Hepatocyte (in vitro differentiated cells): ENCODE measurements around the gene HDDC3. TPM values are rescaled to one million over a fixed set of nuclear protein-coding genes. Genes with fewer than 3 reads are reported as not detected.

Experiments used
- DNase-seq: peaks from one replicate; pipeline ENCODE4 v3.0.0-alpha.2; 2016; ENCODE audit warnings: low spot score
- H2AFZ ChIP-seq: fragments of 200-600 bp; sonication (generic); 2 replicates; pipeline ENCODE4 v1.6.0; 2016; ENCODE audit warnings: antibody characterized with exemption, mild to moderate bottlenecking
- H3K27ac ChIP-seq: fragments of 200-600 bp; sonication (generic); 2 replicates; pipeline ENCODE4 v1.5.1; 2016; ENCODE audit warnings: mild to moderate bottlenecking
- H3K27me3 ChIP-seq: fragments of 200-600 bp; sonication (generic); 2 replicates; pipeline ENCODE4 v1.6.1; 2016
- H3K36me3 ChIP-seq: fragments of 200-600 bp; sonication (generic); replicated peaks from 2 replicates; pipeline ENCODE4 v1.5.1; 2016; ENCODE audit warnings: low read depth; ENCODE audit not compliant: insufficient read depth
- H3K4me1 ChIP-seq: fragments of 200-600 bp; sonication (generic); 2 replicates; pipeline ENCODE4 v1.5.1; 2016; ENCODE audit warnings: mild to moderate bottlenecking, moderate library complexity; ENCODE audit not compliant: insufficient read depth
- H3K4me2 ChIP-seq: fragments of 200-600 bp; sonication (generic); 2 replicates; pipeline ENCODE4 v1.6.0; 2016
- H3K4me3 ChIP-seq: fragments of 200-600 bp; sonication (generic); 2 replicates; pipeline ENCODE4 v1.5.1; 2016; ENCODE audit warnings: mild to moderate bottlenecking
- H3K79me2 ChIP-seq: fragments of 200-600 bp; sonication (generic); 2 replicates; pipeline ENCODE4 v1.6.0; 2017; ENCODE audit warnings: mild to moderate bottlenecking
- H3K9me2 ChIP-seq: fragments of 200-600 bp; sonication (generic); replicated peaks from 2 replicates; pipeline ENCODE4 v1.6.0; 2017; ENCODE audit warnings: mild to moderate bottlenecking; ENCODE audit not compliant: insufficient read depth
- H3K9me3 ChIP-seq: fragments of 200-600 bp; sonication (generic); 2 replicates; pipeline ENCODE4 v1.5.1; 2016; ENCODE audit warnings: low read depth, mild to moderate bottlenecking
- H4K20me1 ChIP-seq: fragments of 200-600 bp; sonication (generic); 2 replicates; pipeline ENCODE4 v1.6.0; 2016; ENCODE audit warnings: mild to moderate bottlenecking; ENCODE audit not compliant: insufficient read depth, poor library complexity, severe bottlenecking
- EZH2 ChIP-seq: fragments of 200-600 bp; sonication (generic); IDR thresholded peaks from 2 replicates; pipeline ENCODE4 v1.6.1; 2016; ENCODE audit warnings: antibody characterized with exemption, mild to moderate bottlenecking, borderline replicate concordance
- EZH2phosphoT487 ChIP-seq: fragments of 200-600 bp; sonication (generic); IDR thresholded peaks from one replicate; pipeline ENCODE4 v1.6.1; 2018; ENCODE audit warnings: antibody characterized with exemption, mild to moderate bottlenecking, low read depth, moderate library complexity; ENCODE audit not compliant: unreplicated experiment, severe bottlenecking
- WGBS: methylation state at CpG from one replicate; pipeline ENCODE4 v1.1.6; 2016; ENCODE audit warnings: low lambda C conversion rate; ENCODE audit errors: missing lambda C conversion rate; 5-methylcytosine and 5-hydroxymethylcytosine counted together
- polyA plus RNA-seq: library from polyadenylated mRNA; unstranded; fragments of >200 nt; fragmentation: Nextera tagmentation; extraction: Ambion mirVana; gene quantifications from 2 replicates; pipeline ENCODE4 v1.2.1, GENCODE V29; 2016
- total RNA-seq: library from RNA; depleted of rRNA; stranded (reverse); fragments of >200 nt; gene quantifications from 2 replicates; pipeline ENCODE4 v1.2.3, GENCODE V29; 2014
- TF ChIP-seq, protein P1 (sequence below): fragments of 200-600 bp; sonication (generic); IDR thresholded peaks from 2 replicates; pipeline ENCODE4 v1.5.1; 2016; ENCODE audit warnings: antibody characterized with exemption, mild to moderate bottlenecking; ENCODE audit not compliant: poor library complexity

Gene HDDC3
- total and polyA plus RNA-seq, 2 experiments from 2014 or later, result 15.4 to 20.0 TPM

DNA sequence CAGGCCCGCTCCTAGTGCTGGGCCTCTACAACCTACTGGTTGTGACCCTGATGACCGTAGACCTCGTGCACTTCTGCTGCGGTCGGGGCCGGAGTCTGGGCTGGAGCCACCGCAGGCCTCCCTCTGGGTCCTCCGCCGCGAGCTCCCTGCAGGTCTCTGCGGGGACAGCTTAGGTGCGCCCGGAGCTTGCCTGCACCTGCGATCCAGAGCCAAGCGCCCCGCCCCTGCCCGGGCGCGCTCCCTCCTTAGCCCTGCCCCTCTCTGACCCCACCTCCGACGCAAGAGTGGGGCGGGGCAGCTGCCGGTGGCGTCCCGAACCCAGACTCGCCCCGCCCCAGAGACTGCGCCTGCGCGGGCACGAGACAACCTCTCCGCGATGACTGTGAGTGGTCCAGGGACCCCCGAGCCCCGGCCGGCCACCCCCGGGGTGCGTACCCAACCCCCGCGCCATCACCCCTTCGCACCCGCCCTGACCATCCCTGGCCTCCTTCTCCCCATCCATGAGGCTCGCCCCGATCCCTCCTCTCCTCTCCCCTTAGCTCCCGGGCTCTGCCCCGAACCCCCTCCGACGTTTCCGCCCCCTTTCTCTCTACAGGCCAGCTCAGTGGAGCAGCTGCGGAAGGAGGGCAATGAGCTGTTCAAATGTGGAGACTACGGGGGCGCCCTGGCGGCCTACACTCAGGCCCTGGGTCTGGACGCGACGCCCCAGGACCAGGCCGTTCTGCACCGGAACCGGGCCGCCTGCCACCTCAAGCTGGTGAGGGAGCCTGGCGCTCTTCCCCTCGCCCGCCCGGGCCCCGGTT is 2.8 kb upstream of the HDDC3 start, which contains the start of gene UNC45A:
Gene UNC45A, plus strand, starts transcription at position 337 of the 803 bp plus-strand sequence. Its CDS starts 40 bp downstream, at position 377.
- H3K4me1 ChIP-seq, result peaks cover 11% of the 10 kb centered on the region

DNA sequence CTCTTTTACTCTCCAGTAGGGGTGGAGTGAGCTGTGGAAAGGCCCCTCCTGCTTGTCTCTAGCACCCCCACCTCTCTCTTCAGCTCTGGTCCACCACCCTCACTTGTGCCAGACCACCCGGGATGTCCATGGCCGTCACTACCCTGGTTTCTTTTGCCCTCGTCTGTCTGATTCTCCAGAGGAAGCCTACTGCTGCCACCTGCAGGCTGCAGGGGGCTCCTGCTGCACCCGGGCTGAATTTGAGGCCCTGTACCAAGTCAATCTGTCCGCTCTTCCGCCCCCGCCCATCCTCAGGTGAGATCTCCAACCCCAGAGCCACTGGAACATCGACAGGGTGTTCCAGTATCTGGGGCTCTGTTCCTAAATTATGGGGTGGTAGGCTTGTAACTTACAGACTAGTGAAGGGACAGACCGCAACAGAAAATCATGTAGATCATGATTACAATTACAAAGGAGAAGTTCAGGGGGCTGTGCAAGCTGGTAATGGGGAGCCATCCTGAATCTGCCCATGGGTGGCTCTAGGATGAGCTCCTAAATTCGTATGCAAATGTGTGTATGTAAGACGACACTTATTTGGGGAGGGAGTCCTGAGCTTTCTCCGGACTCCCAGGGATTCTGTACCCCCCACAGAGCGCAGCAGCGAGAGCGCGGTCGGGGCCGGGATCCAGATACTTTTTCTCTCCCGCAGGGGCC is 2.1 kb upstream of the HDDC3 start:
- WGBS, result 2% methylated on average over 19 of the region's 19 CpGs
- Histone ChIP-seq H3K4me2 (peak overlapping the region; percentile 100), H3K4me1 (peaks cover 11% of the 10 kb centered on the region)

More for the DNA sequence above, 2.8 kb upstream of the HDDC3 start, which contains the start of gene UNC45A:
- Histone ChIP-seq H3K9me3 (no peaks in the 10 kb centered on the region), H2AFZ (peak within 1 kb of the TSS; percentile 92), H3K4me2 (peak within 1 kb of the TSS; percentile 100), H3K9me2 (no peaks in the 10 kb centered on the region), H3K4me3 (peak within 1 kb of the TSS; percentile 86), H3K79me2 (peaks cover 23% of the 10 kb centered on the region), H3K27me3 (no peaks in the 10 kb centered on the region), H3K27ac (peak within 1 kb of the TSS; percentile 78), H3K36me3 (no peaks in the 10 kb centered on the region), H4K20me1 (no peaks in the 10 kb centered on the region)
- no peak for TF ChIP-seq EZH2phosphoT487
- no peak for TF ChIP-seq EZH2
- TF ChIP-seq, protein P1, sequence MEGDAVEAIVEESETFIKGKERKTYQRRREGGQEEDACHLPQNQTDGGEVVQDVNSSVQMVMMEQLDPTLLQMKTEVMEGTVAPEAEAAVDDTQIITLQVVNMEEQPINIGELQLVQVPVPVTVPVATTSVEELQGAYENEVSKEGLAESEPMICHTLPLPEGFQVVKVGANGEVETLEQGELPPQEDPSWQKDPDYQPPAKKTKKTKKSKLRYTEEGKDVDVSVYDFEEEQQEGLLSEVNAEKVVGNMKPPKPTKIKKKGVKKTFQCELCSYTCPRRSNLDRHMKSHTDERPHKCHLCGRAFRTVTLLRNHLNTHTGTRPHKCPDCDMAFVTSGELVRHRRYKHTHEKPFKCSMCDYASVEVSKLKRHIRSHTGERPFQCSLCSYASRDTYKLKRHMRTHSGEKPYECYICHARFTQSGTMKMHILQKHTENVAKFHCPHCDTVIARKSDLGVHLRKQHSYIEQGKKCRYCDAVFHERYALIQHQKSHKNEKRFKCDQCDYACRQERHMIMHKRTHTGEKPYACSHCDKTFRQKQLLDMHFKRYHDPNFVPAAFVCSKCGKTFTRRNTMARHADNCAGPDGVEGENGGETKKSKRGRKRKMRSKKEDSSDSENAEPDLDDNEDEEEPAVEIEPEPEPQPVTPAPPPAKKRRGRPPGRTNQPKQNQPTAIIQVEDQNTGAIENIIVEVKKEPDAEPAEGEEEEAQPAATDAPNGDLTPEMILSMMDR, result no peak
- WGBS, result 0% methylated on average over 22 of the region's 65 CpGs
- peak; percentile 96 for DNase-seq

DNA sequence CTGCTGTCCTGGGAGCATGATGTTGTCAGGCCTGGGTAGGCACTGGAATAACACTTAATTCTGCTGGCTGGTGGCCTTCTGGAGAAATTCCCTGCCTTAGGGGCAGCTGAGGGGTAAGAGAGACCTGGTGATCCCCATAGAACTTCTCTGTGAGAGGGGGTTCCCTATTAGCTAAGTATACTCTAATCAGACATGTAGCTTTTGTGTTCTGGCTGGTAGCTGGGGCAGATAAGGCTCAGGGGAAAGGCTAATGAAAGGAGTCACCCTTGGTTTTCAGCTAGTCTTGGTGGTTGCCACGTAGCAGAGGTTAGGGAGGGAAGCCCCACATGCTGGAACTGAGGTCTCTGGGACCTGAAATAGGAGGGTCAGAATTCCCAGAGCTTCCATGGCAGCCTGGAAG is 952 bp upstream of the HDDC3 start:
- Histone ChIP-seq H3K4me1 (peaks cover 11% of the 10 kb centered on the region), H2AFZ (no peak overlapping the region), H3K79me2 (peaks cover 22% of the 10 kb centered on the region), H3K9me2 (no peaks in the 10 kb centered on the region), H3K9me3 (no peaks in the 10 kb centered on the region), H3K36me3 (no peaks in the 10 kb centered on the region), H3K27ac (no peak overlapping the region), H3K27me3 (no peaks in the 10 kb centered on the region), H4K20me1 (no peaks in the 10 kb centered on the region), H3K4me2 (no peak overlapping the region), H3K4me3 (no peak overlapping the region)
- no peak for DNase-seq
- TF ChIP-seq, protein P1, result no peak
- no peak for TF ChIP-seq EZH2phosphoT487
- TF ChIP-seq EZH2, result no peak
- WGBS, result 70% methylated on average over 1 of the region's 1 CpG

More for the DNA sequence above, 2.1 kb upstream of the HDDC3 start:
- Histone ChIP-seq H4K20me1 (no peaks in the 10 kb centered on the region), H2AFZ (peak overlapping the region; percentile 92), H3K9me2 (no peaks in the 10 kb centered on the region), H3K36me3 (no peaks in the 10 kb centered on the region), H3K27me3 (no peaks in the 10 kb centered on the region), H3K79me2 (peaks cover 23% of the 10 kb centered on the region), H3K9me3 (no peaks in the 10 kb centered on the region), H3K4me3 (peak overlapping the region; percentile 86), H3K27ac (peak overlapping the region; percentile 15)
- peak; percentile 92 for DNase-seq
- TF ChIP-seq EZH2phosphoT487 (no peak), EZH2 (no peak)
- TF ChIP-seq, protein P1, result peak; percentile 88
